GM18861 (cell line): ENCODE results near the gene ZNF837.
A peak's percentile ranks its signal among the peaks of the same experiment; 100 is the strongest.
"Not testable (repeated sequence)": the region's sequence is repeated elsewhere in the genome, so short reads cannot be mapped to it uniquely, and the experiment has no call there.

Source experiments
- ATAC-seq: cut with Tn5 transposase; IDR thresholded peaks from one replicate; pipeline ENCODE4 v1.9.1; 2021; ENCODE audit not compliant: unreplicated experiment

The ZNF837 gene

DNA sequence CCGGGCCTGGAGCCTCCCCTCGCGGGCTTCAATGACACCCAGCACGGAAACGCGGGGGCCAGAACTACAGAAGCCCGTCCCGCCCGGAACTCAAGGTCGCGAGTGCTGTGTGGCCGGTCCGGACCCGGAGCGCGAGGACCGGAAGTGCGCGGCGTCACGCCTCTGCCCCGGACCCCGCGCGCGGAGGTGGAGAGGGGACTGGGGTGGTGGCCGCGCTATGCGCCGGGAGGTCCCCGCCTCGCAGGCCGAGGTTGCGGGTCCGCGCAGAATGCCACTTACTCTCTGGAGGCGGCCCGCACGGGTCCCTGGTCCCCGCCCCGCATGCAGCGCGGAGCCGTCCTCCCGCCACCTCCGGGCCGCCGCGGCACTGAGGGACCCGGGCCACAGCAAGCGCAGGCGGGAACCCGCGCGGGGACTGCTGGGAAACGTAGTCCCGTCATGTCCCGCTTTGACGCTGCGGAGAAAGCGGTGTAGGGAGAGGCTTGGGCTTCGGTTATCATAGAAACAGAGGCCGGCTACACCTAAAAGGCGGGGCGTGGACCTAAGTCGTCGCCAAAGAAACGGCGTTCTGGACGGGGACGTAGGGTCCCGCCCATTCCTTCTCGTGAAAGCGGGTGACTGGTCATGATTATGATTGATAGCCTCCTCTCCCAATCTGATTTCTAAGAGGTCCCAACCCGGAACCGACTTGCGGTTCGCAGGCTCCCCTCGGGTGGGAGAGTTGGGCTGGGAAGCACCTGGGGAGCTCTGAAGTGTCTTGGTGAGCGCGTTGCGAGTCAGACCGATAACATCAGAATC, at the start of gene ZNF837:
ZNF837 (minus strand) TSS at position 369 of the 798 bp plus-strand sequence. CDS start 11,698 bp downstream, outside the sequence.
- ATAC-seq, result peak; percentile 72

DNA sequence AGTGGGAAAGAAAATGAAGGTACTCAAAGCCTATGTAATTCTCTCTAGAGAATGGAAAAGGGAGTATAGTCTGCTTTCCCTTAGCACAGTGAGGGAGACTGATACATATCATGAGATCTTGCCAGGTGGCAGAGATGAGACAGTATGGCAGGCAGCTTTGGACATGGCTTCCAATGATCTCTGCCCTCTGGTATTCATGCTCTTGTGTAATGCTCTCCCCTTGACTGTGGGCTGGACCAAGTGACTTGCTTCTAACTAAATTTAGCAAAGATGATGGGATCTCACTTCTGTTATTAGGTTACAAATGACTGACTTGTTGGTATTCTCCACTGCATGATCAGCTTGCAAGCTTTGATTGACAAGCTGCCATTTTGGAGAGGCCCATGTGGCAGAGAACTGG, 48.9 kb upstream of the ZNF837 start:
- no peak for ATAC-seq

DNA sequence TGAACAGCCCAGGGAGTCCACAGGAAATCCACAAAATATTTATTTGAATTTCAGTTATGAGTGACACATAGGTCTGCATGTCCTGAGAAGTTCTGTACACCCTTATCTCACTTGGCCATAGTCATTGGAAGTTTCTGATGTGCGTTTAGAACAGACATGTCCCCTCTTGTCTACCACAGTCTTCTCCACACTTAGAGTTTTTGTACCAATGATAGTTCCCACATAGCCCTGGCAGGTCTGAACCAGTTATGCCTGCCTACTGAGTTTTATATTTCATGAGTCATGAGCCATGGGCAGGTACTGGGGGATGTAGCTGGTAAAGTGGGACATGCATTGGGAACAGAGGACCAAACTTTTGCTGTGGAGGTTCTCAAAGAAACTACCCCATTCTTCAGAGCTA, 47.8 kb upstream of the ZNF837 start:
- ATAC-seq, result no peak

DNA sequence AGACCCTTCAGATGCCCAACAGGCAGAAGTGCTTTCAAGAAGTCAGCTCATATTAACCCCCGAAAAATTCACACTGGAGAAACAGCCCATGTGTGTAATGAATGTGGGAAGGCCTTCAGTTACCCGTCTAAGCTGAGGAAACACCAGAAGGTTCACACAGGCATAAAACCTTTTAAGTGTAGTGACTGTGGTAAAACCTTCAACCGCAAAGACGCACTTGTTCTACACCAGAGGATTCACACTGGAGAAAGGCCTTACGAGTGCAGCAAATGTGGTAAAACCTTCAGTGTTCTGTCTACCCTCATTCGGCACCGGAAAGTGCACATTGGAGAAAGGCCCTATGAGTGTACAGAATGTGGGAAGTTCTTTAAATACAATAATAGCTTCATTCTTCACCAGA, 36.2 kb upstream of the ZNF837 start:
- ATAC-seq, result no peak

DNA sequence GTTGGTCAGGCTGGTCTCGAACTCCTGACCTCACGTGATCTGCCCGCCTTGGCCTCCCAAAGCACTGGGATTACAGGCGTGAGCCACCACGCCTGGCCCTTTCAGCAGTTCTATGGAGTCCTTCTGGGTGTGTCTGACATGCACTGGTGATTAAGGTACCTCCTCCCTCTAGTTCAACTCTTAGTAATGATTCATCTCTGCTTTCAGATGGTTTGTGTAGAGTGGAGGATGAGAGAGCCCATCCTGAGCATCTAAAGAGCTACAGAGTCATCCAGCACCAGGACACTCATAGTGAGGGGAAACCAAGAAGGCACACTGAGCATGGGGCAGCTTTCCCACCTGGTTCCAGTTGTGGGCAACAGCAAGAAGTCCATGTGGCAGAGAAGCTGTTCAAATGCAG, 35.8 kb upstream of the ZNF837 start:
- ATAC-seq, result no peak

DNA sequence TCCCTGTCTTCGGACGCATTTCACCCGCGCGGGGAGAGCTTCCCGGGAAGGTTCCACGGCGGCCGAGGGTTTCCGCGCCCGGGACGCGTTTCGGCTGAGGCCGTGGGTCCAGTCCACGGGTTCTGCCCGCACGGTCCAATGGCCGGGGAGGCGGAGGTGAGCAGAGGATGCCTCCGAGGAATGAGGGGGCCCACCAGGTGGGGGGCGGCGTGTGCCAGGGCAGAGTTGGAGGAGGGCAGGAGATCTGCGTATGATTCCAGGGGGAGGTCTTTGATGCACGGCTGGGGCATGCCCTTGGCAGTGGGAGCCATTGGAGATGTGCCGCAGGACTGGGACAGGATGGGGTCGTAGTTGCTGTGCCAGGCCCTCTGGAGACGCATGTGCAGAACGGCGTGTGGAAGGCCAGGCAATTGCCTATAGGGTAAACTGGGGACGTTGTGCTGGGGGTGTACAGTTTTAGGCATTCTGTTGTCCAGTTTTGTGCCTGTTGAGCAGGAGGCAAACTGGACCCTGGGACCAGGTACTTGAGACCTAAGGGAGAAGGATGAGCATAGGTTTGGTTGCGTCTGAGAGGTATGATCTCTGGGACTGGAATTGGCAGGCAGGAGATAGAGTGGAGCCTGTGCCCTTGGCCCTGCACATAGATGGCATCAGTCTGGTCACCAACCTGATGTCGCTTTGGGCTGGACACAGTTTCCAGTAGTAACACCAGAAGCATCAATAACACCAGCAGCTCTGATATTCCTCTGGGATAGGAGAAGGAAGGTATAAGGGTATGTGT, 28.4 kb upstream of the ZNF837 start:
- no peak for ATAC-seq

DNA sequence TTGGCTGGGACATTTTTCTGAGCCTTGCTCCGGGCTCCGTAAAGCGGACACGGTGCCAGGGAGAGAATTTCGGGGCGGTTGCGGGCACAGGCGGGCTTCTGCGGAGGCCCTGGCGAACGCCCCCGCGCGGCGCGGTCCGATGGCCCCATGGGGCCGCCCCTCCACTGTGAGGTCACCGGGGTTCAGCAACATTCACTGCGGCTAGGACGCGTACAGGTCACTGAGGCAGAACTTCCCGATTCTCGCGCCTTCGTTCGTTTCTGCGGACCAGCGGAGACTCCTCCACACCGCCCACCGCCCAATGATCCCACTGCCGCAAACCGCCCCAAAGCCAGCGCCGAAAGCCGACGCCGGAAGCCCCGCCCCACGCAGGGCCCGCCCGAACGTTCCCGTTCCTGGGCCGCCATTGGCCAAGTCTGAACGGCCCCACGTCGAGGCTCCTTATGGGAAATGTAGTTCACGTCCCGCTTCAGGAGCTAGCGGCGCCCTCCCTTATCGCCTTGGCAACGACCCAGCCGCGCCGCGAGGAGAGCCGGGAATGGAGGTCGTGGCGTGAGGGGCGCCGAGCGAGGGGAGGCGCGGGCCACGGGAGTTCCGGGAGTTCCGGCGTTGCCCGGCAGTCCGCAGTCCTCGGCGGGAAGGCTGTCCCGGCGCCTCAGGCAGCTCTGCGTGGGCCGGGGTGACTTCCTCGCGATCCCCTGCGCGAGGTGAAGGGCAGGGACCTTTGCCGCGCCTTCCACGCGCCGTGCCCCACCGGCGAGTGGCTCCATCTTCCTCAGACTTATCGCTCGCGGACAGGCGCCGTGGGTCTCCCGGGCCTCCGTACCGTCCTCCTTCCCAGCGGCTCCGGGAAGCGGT, 27.6 kb upstream of the ZNF837 start, which contains the start of gene ZNF584:
ZNF584 (plus strand) TSS at position 498 of the 858 bp plus-strand sequence. CDS start 499 bp downstream, outside the sequence.
- peak; percentile 81 for ATAC-seq

DNA sequence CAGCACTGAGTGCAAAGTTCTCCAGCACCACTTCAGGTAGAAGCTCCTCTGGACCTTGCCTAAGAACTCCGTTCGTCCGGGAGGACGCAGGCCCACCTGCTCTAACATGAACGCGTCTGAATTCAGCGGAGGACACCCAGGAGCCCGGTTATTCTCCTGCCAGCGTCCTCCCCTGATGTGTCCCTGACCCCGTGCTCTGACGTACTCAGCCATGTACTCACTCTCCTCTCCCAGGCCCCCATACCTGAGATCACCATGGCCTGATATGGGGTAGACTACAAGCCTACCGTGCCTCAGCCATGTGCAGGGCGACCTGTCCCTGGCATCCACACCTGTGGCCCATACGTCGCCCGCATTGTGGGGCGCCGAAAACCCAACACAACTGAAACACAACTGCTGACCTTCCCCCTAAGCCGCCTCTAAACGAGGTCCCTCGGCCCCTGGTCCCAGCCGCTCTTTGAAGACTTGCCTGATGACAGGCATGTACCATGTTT, 26.9 kb upstream of the ZNF837 start:
- ATAC-seq, result no peak

DNA sequence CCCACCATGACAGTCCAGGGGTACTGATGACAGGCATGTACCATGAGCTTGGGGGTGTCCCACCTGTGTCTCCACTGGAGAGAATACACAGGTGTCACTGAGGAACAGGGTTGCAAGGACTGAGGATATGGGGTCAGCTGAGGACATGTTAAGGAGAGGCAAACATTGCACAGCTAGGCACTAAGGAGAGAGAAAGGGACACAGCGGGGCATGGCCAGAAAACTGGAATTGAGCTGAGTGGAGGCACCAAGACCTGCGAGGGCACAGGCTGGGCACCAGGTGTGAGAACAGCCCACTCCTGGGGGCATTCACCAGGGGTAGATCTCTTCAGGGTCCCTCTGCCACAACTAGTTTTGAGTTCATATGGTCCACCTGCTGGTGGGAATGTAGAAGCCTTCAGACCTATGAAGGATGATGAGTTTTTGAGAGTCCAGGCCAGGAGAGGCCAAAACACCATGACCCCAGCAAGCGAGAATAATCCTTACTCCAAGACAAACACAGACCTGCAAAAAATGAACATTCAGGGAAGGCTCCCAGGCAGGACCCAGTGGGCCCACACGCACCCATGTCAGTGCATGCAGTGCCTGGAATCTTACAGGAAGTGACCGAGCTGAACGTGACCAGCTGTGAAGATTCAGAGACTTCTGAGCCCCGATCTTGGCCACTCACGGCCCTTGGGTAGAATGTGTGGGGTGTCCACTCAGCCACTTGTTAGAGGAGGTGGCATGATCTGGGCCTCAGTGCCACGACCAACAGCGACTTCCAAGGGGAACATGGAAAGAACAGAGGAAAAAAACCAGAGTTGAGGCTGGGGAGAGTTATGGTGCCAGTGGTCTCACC, 26.2 kb upstream of the ZNF837 start:
- no peak for ATAC-seq

DNA sequence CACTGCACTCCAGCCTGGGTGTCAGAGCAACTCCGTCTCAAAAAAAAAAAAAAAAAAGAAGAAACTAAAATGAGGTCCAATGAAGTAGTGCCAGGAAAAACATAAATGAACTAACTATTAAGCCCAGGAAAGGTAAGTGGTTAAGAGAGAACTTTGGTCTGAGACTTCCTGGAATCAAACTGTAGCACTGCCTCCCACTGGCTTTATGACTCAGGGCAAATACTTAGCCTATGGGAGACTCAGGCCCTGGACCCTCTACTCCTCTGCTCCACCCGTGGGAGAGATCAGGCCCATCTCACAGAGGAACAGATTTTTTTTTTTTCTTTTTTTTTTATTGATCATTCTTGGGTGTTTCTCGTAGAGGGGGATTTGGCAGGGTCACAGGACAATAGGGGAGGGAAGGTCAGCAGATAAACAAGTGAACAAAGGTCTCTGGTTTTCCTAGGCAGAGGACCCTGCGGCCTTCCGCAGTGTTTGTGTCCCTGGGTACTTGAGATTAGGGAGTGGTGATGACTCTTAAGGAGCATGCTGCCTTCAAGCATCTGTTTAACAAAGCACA, 23.2 kb upstream of the ZNF837 start:
- ATAC-seq, result not testable (repeated sequence)

DNA sequence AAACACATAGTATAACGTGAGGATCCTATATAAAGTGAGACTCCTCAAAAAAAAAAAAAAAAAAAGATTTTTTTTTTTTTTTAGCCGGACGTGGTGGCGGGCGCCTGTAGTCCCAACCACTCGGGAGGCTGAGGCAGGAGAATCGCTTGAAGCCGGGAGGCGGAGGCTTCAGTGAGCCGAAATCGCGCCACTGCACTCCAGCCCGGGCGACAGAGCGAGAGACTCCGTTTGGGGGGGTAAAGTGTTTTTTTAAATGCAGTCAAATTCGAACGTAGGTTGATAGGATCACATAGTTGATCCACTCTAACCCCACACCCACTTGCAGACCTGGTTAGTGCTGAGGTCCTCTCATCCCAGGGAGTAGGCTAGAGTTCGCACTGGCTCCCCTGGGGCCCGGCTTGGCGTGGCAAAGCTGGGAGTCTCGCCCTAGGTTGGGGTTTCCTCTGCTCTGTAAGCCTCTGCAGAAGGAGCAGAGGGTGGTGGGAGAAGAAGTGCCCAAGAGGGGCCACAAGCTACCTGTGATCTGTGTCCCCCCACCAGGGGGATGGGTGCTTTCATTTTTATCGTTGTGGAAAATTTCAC, 21.1 kb upstream of the ZNF837 start:
- no peak for ATAC-seq

DNA sequence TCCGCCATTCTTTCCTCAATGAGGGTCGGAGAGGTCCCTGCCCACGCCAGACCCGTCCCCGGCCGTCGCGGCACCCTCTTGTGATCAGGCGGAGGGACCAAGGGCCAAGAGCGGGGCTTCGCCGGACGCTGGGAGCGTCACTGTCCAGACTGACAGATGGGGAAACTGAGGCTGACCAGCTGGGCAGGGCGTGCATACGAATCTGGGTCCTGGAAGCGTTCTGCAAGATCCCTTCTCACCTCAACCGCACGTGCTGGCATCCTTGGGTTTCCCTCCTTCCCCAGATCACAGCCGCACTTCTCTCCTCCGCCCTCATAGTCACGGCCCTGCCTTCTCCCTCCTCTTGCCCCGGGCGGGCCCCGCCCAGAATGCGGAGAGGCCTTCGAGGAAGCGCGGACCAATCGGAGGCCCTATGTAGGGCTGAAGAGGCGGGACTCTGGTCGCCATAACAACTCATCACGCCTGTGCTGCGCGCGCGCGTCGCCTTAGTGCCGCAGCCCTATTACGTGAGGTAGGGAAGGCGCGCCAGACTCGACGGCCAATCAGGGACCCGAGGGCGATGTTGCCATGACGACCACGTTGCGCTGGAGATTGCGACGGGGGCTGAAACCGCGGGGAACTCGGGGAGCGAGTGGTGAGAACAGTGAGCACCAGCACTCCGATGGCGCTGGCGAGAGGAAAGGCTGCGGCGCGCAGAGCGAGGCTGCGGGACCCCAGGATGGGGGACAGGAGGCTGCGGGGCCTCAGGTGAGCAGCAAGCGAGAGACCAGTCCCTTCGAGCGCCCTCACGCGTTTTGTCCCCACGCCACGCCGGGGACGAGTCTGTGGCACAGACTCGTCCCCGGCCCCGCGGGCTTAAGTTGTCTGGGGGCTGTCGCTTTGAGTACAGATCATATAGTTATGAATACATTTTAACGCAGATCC, 20.3 kb upstream of the ZNF837 start:
- peak; percentile 96 for ATAC-seq

DNA sequence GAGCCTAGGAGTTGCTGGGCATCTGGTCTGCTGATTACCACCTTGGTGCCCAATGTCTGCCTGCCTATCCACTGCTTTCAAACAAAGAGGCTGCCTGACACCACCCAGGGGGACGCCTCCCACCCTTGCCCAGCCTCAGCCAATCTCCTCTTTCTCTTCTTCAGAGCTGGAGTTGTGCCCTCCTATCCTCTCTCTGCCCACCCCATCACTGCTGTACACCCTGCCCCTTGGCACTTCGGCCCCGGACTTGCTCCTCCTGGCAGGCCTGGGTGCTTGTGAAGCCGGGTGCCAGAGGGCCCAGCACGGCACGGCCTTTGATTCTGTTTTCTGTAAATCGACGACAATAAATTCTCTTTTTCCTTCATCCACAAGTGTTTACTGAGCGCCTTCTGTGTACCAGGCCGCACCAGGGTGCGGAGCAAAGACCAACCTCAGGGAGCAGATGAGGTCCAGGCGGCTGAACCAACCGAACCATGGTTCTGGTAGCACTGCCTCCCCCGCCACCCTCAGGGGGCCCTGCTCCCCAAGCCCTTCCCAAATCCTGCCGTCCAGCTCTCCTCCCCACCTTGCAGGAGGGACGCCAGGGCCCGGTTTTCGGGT, 19.6 kb upstream of the ZNF837 start:
- ATAC-seq, result no peak

DNA sequence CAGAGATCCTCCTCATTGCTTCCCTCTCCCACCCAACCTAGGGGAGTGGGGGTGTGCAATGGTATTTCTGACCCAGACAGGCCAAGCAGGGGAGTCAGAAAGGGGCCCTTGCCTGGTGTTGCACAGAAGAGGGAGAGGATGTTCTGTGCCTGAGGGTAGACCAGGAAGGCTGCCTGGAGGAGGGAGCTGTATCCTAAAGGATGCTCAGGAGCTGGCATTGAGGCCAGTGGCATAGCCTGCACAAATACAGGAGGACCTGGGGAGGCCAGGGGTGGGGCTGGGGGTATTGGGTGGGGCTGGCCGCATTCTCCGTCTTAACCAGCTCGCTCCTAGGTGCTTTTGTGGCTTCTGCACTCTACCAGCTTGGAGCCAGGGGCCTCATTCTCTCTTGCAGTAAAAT, 19.1 kb upstream of the ZNF837 start:
- ATAC-seq, result no peak

DNA sequence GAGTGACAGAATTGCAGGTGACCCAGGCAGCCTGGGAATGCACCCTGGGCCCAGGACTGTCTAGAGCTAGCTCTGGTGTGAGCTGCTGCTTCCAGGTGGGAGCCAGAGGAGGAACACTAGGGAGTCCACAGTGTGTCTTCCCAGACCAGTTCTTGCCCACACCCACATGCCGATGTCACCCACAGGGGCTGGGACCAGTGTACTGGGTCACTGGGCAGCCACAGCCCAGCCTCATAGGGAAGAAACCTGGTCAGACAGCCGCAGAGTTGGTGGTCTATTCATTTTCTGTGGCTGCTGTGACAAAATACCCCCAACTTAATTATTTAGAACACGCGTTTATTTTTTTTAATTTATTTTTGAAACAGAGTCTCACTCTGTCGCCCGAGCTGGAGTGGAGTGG, 17.7 kb upstream of the ZNF837 start:
- no peak for ATAC-seq

DNA sequence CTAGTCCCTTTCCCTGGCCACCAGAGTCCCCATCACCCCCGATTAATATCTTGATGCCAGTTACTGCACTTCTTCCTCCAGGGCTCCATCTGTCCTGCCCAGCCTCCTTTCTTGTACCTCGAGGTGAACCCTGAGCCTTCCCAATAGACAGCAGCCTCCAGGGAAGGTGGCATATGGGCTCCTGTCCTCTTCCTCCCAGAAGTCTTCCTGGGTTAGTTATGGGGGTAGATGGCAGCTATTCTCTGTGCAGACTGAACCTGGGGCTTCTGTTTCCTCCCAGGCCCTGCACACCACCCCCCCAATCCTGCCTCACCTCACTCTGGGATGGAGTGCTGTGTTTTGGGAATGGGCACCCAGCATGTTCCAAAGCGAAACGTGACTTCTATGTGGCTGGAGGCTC, 17.3 kb upstream of the ZNF837 start:
- no peak for ATAC-seq

DNA sequence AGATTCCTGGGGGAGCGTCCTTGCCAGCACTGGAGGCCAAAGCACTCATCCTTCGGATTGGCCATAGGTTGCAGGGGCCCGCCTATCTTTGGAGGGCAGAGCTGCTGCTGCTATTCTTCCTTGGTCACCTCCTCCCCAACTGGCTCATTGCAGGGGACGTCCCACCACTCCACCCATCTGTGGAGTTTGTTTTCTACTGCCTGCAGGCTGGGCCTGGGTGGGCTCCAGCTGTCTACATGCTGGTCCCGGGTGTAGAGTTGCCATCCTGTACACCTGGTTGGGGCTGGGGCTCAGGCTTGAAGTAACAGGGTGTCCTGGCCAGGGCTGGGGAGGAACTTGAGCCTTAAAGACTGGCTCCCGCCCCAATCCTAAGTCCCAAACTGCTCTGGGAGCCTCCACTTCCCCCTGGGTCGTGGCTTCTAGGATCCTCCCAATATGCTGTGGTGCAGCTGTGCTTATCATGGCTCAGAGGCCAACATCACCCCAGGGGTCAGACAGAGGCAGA, 16.8 kb upstream of the ZNF837 start:
- no peak for ATAC-seq
